ENCODE data around the gene CCDC157. TPM values are rescaled to one million over a fixed set of nuclear protein-coding genes. Genes with fewer than 3 reads are reported as not detected.

Gene CCDC157
- total and polyA plus RNA-seq, 3 experiments from 2014 or later: 1.4 to 2.9 (median 2.7) TPM

DNA sequence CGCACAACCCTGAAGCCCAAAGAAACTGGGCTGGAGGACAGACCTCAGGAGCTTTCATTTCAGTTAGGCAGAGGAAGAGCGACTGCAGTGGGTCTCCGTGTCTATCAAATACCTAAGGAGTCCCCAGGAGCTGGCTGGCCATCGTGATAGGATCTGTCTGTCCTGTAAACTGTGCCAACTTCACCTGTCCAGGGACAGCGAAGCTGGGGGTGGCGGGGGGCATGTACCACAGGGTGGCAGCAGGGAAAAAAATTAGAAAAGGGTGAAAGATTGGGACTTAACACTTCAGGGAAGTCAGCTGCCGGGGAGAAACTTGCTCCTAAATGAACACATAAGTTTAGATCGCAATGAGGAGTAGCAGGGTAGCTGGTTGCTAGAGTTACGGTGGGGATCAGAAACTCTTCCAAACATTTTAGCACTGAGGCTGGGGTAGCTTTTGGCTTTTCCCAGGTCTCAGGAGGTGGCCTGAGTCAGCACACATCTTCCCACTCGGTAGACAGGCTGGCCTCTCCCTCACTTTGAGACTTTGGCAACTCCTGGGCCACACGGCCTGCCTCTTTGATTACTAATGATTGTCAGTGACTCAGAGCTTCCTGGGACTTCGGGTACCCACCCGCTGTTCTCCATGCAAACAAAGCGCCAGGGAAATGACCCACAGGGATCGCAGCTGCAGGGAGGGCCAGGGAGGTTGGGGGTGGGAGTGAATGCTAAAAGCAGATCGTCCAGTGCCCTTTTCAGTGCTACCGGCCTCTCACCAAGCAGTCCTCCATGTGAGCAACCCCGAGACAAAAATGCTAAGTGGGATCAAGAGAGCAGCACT is 65.9 kb downstream of the CCDC157 start:
- Histone ChIP-seq H3K27me3 (ENCODE audit: insufficient read depth, low read length, poor library complexity, severe bottlenecking) (no peaks in the 10 kb centered on the region), H3K27ac (ENCODE audit: low read depth, low read length) (peak overlapping the region; percentile 84), H3K4me3 (ENCODE audit: low read length) (peak overlapping the region; percentile 73), H3K4me1 (ENCODE audit: insufficient read depth, low read length) (peaks cover 44% of the 10 kb centered on the region), H3K9me3 (ENCODE audit: low read length) (no peaks in the 10 kb centered on the region), H3K36me3 (ENCODE audit: insufficient read depth, low read length) (no peaks in the 10 kb centered on the region)
- peaks cover 51 to 64% (median 62%) of the 10 kb centered on the region in 3 donors for H3K4me1 Mint-ChIP-seq
- DNase-seq: no peak
- POLR2A ChIA-PET: interaction anchor here (0.5 to 1.9 kb wide), 3 partner anchors 8 to 440 kb away, joined by 3 to 8 read pairs (median 5); partner anchors contain the start of gene TBC1D10A
- H3K36me3 Mint-ChIP-seq: peaks cover 0 to 47% (median 10%) of the 10 kb centered on the region in 3 donors
- CTCF ChIA-PET: interaction anchor here (1.2 to 5.9 kb wide), 7 partner anchors 11 to 315 kb away, joined by 3 to 37 read pairs (median 6); partner anchors contain the start of gene CASTOR1
- no peaks in the 10 kb centered on the region for H3K27me3 Mint-ChIP-seq
- H3K9me3 Mint-ChIP-seq: no peaks in the 10 kb centered on the region
- peak overlapping the region in 7 of 8 donors; percentile 86 to 99 (median 95) for H3K27ac Mint-ChIP-seq
- H3K4me3 Mint-ChIP-seq: peak overlapping the region; percentile 91 to 98 (median 97)

DNA sequence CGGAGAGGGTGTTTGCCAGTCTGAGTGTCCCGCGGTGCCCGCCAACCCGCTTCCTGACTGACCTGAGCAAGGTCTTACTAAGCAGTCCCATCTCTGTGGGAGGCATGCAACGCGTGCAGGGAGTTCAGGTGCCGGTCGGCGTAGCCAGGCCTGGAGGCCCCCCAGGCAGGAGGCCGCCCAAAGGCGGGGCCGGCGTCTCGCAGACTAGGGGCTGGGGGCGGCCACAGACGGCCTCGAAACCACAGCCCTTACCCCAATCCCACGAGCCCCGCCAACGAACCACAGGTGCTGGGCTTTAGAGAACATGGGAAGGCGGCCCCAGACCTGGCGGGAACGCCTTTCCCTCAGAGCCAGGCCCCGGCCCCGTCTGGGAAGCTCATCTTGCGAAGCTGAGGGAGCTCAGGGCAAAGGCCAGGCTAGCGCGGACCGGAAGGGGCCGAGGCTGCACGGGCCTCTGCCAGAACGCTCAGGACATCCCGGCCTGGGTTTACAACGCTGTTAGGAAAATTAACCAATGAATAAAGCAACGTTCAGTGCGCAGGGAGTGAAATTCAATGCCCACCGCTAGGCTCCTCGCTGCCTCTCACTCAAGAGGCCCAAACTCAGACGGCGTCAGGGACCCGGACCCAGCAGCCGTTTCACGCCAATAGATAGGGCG is 66.6 kb downstream of the CCDC157 start:
- peaks cover 0 to 47% (median 8%) of the 10 kb centered on the region in 3 donors for H3K36me3 Mint-ChIP-seq
- CTCF ChIA-PET: interaction anchor here (0.9 to 5.9 kb wide), 12 partner anchors 10 to 318 kb away, joined by 3 to 37 read pairs (median 6); partner anchors contain the start of gene CASTOR1
- Histone ChIP-seq H3K27ac (ENCODE audit: low read depth, low read length) (peak overlapping the region; percentile 84), H3K36me3 (ENCODE audit: insufficient read depth, low read length) (no peaks in the 10 kb centered on the region), H3K4me3 (ENCODE audit: low read length) (peak overlapping the region; percentile 73), H3K4me1 (ENCODE audit: insufficient read depth, low read length) (peaks cover 44% of the 10 kb centered on the region), H3K27me3 (ENCODE audit: insufficient read depth, low read length, poor library complexity, severe bottlenecking) (no peaks in the 10 kb centered on the region), H3K9me3 (ENCODE audit: low read length) (no peaks in the 10 kb centered on the region)
- DNase-seq: peak in 2 of 5 donors; percentile 21 to 46
- peak overlapping the region; percentile 93 to 99 (median 98) for H3K27ac Mint-ChIP-seq
- H3K4me3 Mint-ChIP-seq: peak overlapping the region; percentile 91 to 98 (median 97)
- H3K27me3 Mint-ChIP-seq: no peaks in the 10 kb centered on the region
- H3K9me3 Mint-ChIP-seq: no peaks in the 10 kb centered on the region
- POLR2A ChIA-PET: interaction anchor here (0.8 to 3.2 kb wide), 13 partner anchors 9 to 867 kb away, joined by 3 to 16 read pairs (median 5); partner anchors contain the start of genes CASTOR1, CCDC157, RNF215 and SF3A1
- H3K4me1 Mint-ChIP-seq: peaks cover 51 to 66% (median 62%) of the 10 kb centered on the region in 3 donors

DNA sequence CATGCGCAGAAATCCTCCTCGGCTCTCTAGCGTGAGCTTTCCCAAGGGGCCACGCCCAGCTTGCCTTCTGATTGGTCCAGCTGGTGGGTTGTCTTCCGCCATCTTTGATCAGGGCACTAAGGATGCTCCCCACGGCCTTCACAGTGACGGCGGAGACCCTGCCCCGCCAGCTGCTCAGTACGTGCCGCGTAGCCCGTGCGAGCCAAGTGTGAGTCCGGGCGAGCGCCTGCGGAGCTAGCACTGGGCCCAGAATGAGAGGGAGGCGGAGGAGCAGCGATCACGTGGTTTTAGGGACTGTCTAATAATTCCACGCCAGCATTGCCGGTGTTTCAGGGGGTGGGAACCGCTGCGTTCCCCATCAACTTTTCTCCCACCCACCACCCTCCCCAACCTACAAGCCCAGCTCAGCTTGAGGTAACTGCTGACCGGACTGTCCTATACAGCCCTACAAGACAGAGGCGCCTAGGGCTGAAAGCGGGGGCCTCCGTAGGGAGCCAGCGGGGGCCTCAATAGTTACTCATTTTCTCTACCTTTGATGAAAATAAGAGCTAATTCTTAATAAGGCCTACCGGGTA is 67.2 kb downstream of the CCDC157 start:
- Mint-ChIP-seq H3K4me1 (peaks cover 51 to 66% (median 62%) of the 10 kb centered on the region in 3 donors), H3K4me3 (peak overlapping the region; percentile 91 to 98 (median 97)), H3K36me3 (peaks cover 0 to 50% (median 8%) of the 10 kb centered on the region in 3 donors), H3K9me3 (no peaks in the 10 kb centered on the region), H3K27me3 (no peaks in the 10 kb centered on the region), H3K27ac (peak overlapping the region; percentile 93 to 99 (median 98))
- no peaks in the 10 kb centered on the region for H3K36me3 ChIP-seq (ENCODE audit: insufficient read depth, low read length)
- POLR2A ChIA-PET: interaction anchor here (0.5 to 3.2 kb wide), 17 partner anchors 10 to 867 kb away, joined by 3 to 16 read pairs (median 3); partner anchors contain the start of genes CASTOR1, CCDC157, RNF215 and SF3A1
- DNase-seq: peak; percentile 96 to 100 (median 98)
- H3K4me1 ChIP-seq (ENCODE audit: insufficient read depth, low read length): peaks cover 44% of the 10 kb centered on the region
- H3K27me3 ChIP-seq (ENCODE audit: insufficient read depth, low read length, poor library complexity, severe bottlenecking): no peaks in the 10 kb centered on the region
- H3K27ac ChIP-seq (ENCODE audit: low read depth, low read length): peak overlapping the region; percentile 84
- H3K4me3 ChIP-seq (ENCODE audit: low read length): peak overlapping the region; percentile 73
- CTCF ChIA-PET: interaction anchor here (0.9 to 5.9 kb wide), 14 partner anchors 10 to 319 kb away, joined by 3 to 37 read pairs (median 5); partner anchors contain the start of gene CASTOR1
- H3K9me3 ChIP-seq (ENCODE audit: low read length): no peaks in the 10 kb centered on the region

DNA sequence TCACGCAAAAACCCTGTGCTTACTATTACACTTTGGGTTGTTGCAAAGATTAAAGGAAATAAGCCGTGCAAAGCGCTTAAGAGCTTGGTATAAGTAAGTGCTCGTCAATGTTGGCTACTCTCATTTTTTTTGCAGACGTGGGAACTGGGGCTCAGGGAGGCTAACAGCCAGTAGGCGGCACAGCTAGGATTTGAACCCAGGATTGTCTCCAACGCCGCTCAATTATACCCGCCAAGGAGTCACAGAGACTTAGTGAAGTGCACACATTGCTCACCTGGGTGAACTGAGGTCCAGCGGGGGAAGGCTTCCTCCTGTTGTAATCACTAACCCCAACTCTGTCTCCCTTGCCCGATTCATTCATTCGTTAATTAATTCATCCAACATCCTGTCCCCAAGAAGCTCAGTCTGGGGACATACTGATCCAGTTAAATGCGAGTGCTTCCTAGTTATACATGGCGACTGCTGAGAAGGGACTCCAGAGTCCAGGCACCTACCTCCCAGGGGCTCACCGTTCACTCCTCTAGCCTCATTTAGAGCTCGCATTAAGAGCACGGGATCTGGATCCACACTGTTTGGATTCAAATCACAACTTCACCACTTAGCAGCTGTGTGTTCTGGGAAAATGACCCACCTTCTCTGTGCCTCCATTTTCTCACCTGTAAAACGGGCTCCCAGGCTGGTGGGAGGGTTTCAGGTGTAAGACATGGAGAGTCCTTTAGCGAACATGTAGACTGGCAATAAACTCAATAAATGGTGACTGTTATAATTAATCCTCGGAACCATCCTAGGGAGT is 67.9 kb downstream of the CCDC157 start:
- no peaks in the 10 kb centered on the region for H3K36me3 ChIP-seq (ENCODE audit: insufficient read depth, low read length)
- no peaks in the 10 kb centered on the region for H3K9me3 ChIP-seq (ENCODE audit: low read length)
- Mint-ChIP-seq H3K4me1 (peaks cover 51 to 66% (median 62%) of the 10 kb centered on the region in 3 donors), H3K27me3 (no peaks in the 10 kb centered on the region), H3K9me3 (no peaks in the 10 kb centered on the region), H3K4me3 (peak overlapping the region; percentile 91 to 98 (median 97)), H3K36me3 (peaks cover 0 to 47% (median 5%) of the 10 kb centered on the region in 3 donors), H3K27ac (peak overlapping the region; percentile 93 to 99 (median 98))
- peak overlapping the region; percentile 81 for H3K27ac ChIP-seq (ENCODE audit: low read depth, low read length)
- ChIA-PET CTCF (interaction anchor here (0.8 to 5.9 kb wide), 13 partner anchors 9 to 320 kb away, joined by 3 to 37 read pairs (median 4); partner anchors contain the start of gene CASTOR1), POLR2A (interaction anchor here (0.5 to 3.2 kb wide), 17 partner anchors 10 to 866 kb away, joined by 3 to 16 read pairs (median 3); partner anchors contain the start of genes CASTOR1, CCDC157, SF3A1 and TBC1D10A)
- H3K4me3 ChIP-seq (ENCODE audit: low read length): peak overlapping the region; percentile 73
- DNase-seq: no peak
- H3K4me1 ChIP-seq (ENCODE audit: insufficient read depth, low read length): peaks cover 44% of the 10 kb centered on the region
- H3K27me3 ChIP-seq (ENCODE audit: insufficient read depth, low read length, poor library complexity, severe bottlenecking): no peaks in the 10 kb centered on the region

DNA sequence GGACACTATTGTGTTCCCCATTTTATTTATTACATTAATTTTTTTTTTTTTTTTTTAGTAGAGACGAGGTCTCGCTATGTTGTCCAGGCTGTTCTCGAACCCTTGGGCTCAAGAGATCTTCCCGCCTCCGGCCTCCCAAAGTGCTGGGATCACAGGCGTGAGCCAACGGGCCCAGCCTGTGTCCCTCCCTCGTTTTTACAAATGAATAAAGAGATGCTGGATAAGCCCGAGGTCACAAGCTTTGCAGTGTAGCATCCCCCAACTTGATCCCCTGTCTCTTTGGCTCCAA is 68.5 kb downstream of the CCDC157 start:
- Histone ChIP-seq H3K36me3 (ENCODE audit: insufficient read depth, low read length) (no peaks in the 10 kb centered on the region), H3K4me3 (ENCODE audit: low read length) (peak overlapping the region; percentile 70), H3K27me3 (ENCODE audit: insufficient read depth, low read length, poor library complexity, severe bottlenecking) (no peaks in the 10 kb centered on the region), H3K27ac (ENCODE audit: low read depth, low read length) (peak overlapping the region; percentile 81), H3K9me3 (ENCODE audit: low read length) (no peaks in the 10 kb centered on the region), H3K4me1 (ENCODE audit: insufficient read depth, low read length) (peaks cover 44% of the 10 kb centered on the region)
- DNase-seq: no peak
- Mint-ChIP-seq H3K4me1 (peaks cover 51 to 66% (median 62%) of the 10 kb centered on the region in 3 donors), H3K27me3 (no peaks in the 10 kb centered on the region), H3K36me3 (peaks cover 0 to 47% (median 7%) of the 10 kb centered on the region in 3 donors), H3K9me3 (no peaks in the 10 kb centered on the region), H3K27ac (peak overlapping the region; percentile 91 to 100 (median 97)), H3K4me3 (peak overlapping the region; percentile 91 to 98 (median 95))
- ChIA-PET POLR2A (interaction anchor here (0.7 to 3.2 kb wide), 4 partner anchors 10 to 137 kb away, joined by 3 to 16 read pairs (median 6); partner anchors contain the start of genes CASTOR1, CCDC157 and SF3A1), CTCF (interaction anchor here (0.8 to 5.9 kb wide), 10 partner anchors 8 to 136 kb away, joined by 3 to 37 read pairs (median 8); partner anchors contain the start of gene CASTOR1)

DNA sequence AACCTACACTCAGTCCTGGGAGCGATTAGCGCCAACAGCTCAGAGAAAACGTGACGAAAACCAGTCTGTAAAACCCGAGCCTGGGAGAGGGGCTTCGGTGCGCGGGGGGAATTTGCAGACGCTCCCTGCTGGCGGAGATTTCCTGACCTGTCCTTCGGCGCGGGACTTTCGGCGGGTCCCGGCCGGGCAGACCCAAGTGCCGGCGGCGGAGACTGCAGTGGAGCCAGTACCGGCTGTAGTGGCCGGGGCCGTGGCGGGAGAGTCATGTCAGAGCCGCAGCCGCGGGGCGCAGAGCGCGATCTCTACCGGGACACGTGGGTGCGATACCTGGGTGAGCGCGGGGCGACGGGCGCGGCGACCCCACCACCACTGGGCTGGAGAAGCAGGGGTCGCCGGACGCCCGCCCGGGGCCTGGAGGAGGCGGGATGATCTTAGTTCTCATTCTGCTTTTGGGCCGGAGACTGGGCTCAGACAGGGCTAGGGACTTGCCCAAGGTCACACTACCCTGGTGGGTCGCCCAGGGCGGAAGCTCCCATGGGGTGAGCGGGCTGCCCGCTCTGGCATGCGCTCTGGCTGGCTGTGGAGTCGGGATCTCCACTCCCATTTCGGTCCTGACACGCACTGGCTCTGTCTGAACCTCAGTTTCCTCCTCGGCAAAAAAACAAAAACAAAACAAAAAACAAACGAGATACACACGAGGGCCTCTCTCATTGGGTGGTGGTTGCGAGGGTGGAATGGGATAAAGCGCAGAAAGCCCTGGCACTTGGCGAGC is 69.0 kb downstream of the CCDC157 start, which contains the start of gene MTFP1:
TSS of gene MTFP1 (plus strand) at position 153 of the 772 bp plus-strand sequence. CDS start at position 265, 112 bp downstream.
- no peaks in the 10 kb centered on the region for H3K27me3 Mint-ChIP-seq
- H3K4me3 Mint-ChIP-seq: peak within 1 kb of the TSS; percentile 91 to 98 (median 97)
- peak within 1 kb of the TSS; percentile 81 for H3K27ac ChIP-seq (ENCODE audit: low read depth, low read length)
- no peaks in the 10 kb centered on the region for H3K27me3 ChIP-seq (ENCODE audit: insufficient read depth, low read length, poor library complexity, severe bottlenecking)
- H3K4me3 ChIP-seq (ENCODE audit: low read length): peak within 1 kb of the TSS; percentile 73
- peak within 1 kb of the TSS; percentile 93 to 100 (median 98) for H3K27ac Mint-ChIP-seq
- H3K36me3 ChIP-seq (ENCODE audit: insufficient read depth, low read length): no peaks in the 10 kb centered on the region
- peaks cover 0 to 42% (median 5%) of the 10 kb centered on the region in 3 donors for H3K36me3 Mint-ChIP-seq
- H3K9me3 Mint-ChIP-seq: no peaks in the 10 kb centered on the region
- CTCF ChIA-PET: interaction anchor here (0.8 to 5.9 kb wide), 19 partner anchors 8 to 321 kb away, joined by 3 to 37 read pairs (median 4); partner anchors contain the start of genes CASTOR1 and SEC14L2
- H3K9me3 ChIP-seq (ENCODE audit: low read length): no peaks in the 10 kb centered on the region
- peak; percentile 41 to 64 (median 55) for DNase-seq
- H3K4me1 Mint-ChIP-seq: peaks cover 49 to 61% (median 59%) of the 10 kb centered on the region in 3 donors
- POLR2A ChIA-PET: interaction anchor here (0.7 to 3.2 kb wide), 3 partner anchors 9 to 119 kb away, joined by 3 to 16 read pairs (median 3); partner anchors contain the start of genes CCDC157 and SF3A1
- H3K4me1 ChIP-seq (ENCODE audit: insufficient read depth, low read length): peaks cover 44% of the 10 kb centered on the region

Measured in CD8-positive, alpha-beta memory T cell (primary cell).